HL-60 (cell line): ENCODE data around the gene CIB4.

ENCODE experiments used
- CTCF ChIP-seq: IDR thresholded peaks from one replicate; pipeline ENCODE4 v1.5.1; 2011; ENCODE audit warnings: low read length, control low read depth, inconsistent platforms; ENCODE audit not compliant: insufficient read depth
- REST ChIP-seq: IDR thresholded peaks from 2 replicates; pipeline ENCODE4 v1.6.1; 2012; ENCODE audit warnings: low read depth; ENCODE audit not compliant: insufficient replicate concordance
- SPI1 ChIP-seq: IDR thresholded peaks from 2 replicates; pipeline ENCODE4 v1.6.1; 2012; ENCODE audit warnings: low read depth, mild to moderate bottlenecking, borderline replicate concordance

GRCh38 chr2:26679867-26680266 lies 38.7 kb upstream of the CIB4 start:
- no peak for TF ChIP-seq CTCF
- TF ChIP-seq SPI1, result peak; percentile 21; the same call in 1 of the 2 replicates
- no peak for TF ChIP-seq REST
